AG10803 (cell line): ENCODE data around the gene ELF5.

Experiments
- DNase-seq: peaks from one replicate; pipeline ENCODE4 v3.0.0; 2010; ENCODE audit warnings: low read depth
- H3K4me3 ChIP-seq: 2 replicates; pipeline ENCODE4 v1.5.1; 2011; ENCODE audit warnings: mild to moderate bottlenecking, low read length, control low read depth
- CTCF ChIP-seq: conservative IDR thresholded peaks from 2 replicates; pipeline ENCODE4 v1.5.1; 2011; ENCODE audit warnings: mild to moderate bottlenecking, low read length, control low read depth, inconsistent platforms

The ELF5 gene

GRCh38 chr11:34548278-34548677 lies 34.7 kb upstream of the ELF5 start:
- H3K4me3 ChIP-seq, result no peak overlapping the region
- no peak for TF ChIP-seq CTCF
- DNase-seq, result no peak

GRCh38 chr11:34546511-34547209 lies 33.1 kb upstream of the ELF5 start:
- TF ChIP-seq CTCF, result no peak
- no peak overlapping the region for H3K4me3 ChIP-seq
- no peak for DNase-seq

GRCh38 chr11:34542089-34542488 lies 28.5 kb upstream of the ELF5 start:
- H3K4me3 ChIP-seq, result no peak overlapping the region
- no peak for DNase-seq
- no peak for TF ChIP-seq CTCF

- no peak overlapping the region for H3K4me3 ChIP-seq
- no peak for TF ChIP-seq CTCF
- no peak for DNase-seq
Measured at GRCh38 chr11:34540870-34541269, 27.3 kb upstream of the ELF5 start.

- TF ChIP-seq CTCF, result no peak
- DNase-seq, result no peak
- no peak overlapping the region for H3K4me3 ChIP-seq
Measured at GRCh38 chr11:34537636-34538035, 24.0 kb upstream of the ELF5 start.

GRCh38 chr11:34536056-34536455 lies 22.5 kb upstream of the ELF5 start:
- no peak for TF ChIP-seq CTCF
- H3K4me3 ChIP-seq, result no peak overlapping the region
- no peak for DNase-seq

GRCh38 chr11:34534826-34535225 lies 21.2 kb upstream of the ELF5 start:
- TF ChIP-seq CTCF, result no peak
- no peak overlapping the region for H3K4me3 ChIP-seq
- DNase-seq, result no peak
